ENCODE measurements around the gene RGS11. TPM values are rescaled to one million over a fixed set of nuclear protein-coding genes. Genes with fewer than 3 reads are reported as not detected.

Gene RGS11
- total RNA-seq = 1.7 and 2.9 TPM in 2 replicates

DNA sequence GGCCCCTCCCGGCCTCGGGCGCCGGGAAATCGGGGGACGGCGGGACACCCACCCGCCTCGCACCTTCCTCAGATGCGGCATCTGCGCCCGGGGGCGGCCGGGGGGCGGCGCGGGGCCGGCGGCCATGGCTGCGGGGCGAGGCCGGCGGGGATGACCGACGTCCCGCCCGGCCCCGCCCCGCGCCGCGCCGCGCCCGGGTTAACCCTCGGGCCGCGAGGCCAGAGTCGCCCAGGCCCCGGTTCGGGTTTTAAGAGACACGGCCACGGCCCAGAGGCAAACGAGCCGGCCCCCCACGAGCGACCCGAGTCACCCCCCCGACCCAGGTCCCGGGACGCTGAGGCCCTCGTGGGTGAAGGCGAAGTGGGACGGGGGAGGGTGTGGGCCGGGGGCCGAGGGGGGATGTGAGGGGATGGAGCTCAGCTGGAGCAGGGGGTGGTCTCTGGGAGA is at the start of gene RGS11:
Gene RGS11 (minus strand): TSS at position 159 of the 447 bp plus-strand sequence. CDS start 33 bp downstream, at position 126.

DNA sequence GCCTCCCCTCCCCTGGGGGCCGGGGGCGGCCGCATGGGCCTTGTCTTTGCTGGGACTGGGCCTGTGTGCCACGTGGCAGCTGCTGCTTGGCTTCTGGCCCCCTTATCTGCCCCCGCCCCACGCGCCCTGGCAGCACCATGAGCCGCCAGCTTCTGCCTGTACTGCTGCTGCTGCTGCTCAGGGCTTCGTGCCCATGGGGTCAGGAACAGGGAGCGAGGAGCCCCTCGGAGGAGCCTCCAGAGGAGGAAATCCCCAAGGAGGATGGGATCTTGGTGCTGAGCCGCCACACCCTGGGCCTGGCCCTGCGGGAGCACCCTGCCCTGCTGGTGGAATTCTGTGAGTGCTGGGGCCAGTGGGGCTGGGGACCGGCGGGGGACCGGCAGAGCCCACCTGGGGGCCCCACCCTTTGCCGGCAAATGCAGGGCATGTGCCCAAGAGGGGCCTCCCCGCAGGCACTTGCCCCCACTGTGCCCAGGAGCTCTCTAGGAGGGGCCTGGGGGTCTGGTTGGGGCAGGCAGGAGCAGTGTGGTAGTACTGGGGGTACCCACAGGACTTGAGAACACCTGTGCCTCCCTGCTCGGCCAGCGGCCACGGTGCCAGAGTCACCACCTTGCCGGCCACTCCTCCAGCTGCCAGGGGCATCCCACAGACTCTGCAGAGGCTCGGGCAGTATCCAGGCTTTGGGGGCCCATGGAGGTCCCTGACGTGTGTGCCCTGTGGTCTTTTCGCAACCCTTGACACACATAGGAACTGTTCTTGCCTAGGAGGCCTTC is 7.5 kb upstream of the RGS11 start, which contains the start of gene PDIA2:
Gene PDIA2 (plus strand): TSS at position 132 of the 773 bp plus-strand sequence. CDS start 6 bp downstream, at position 138.

DNA sequence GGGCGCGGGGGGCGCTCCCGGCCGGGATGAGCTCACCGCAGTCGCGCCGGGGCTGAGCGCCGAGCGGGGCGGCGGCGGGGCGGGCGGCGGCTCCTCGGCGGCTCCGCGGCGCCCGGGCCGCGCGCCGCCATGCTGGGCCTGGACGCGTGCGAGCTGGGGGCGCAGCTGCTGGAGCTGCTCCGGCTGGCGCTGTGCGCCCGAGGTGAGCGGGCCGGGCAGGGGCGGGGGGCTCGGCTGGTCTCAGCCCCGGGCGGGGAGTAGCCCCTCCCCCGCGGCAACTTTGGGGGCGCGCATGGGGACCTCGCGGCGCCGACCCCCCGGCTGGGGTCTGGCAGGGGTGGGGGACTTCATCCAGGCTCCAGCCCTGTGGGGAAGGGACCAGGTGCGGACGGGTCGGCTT is 4.8 kb upstream of the RGS11 start, which contains the start of gene ARHGDIG:
Gene ARHGDIG (plus strand): TSS at position 40 of the 400 bp plus-strand sequence. CDS start 90 bp downstream, at position 130.

DNA sequence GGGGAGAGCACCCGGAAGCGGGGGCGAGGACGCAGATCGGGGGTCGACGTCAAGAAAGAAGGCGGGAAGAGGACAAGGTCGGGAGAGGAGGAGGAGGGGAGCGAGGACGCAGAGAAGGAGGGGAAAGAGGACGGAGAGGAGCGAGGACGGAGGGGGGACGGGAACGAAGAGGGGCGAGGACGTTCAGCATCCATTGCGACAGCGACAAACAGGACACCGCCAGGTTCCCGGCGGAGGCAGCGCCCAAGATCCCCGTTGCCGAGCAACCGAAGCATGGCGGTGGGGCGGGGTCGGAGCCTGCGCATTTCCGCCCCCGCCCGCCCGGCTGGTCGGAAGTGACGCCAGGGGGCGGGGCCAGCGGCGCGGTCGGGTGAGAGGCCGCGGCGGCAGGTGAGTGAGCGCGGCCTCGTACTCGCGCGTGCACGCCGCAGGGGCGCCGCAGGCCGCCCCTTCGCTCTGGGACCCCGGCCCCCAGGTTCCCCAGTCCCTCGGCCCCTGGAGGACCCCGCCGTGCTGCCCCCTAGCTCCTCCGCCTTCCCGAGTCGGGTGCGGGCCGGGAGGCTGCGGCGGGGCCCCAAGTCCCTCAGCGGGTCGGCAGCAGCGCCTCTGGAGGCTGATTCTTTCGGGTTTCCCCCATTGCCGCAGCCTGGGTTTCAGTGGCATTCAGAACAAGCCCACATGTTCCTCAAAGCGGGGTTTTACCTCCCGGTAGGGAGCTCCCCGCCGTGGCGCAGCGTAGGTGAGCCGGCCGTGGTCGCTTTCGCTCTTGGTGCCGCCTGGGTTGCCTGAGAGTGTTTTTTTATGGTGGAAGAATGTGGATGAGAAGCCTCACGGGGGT is 41.1 kb downstream of the RGS11 start, which contains the start of gene FAM234A:
Gene FAM234A (plus strand): TSS at position 354 of the 838 bp plus-strand sequence. CDS start 19,593 bp downstream, outside the sequence.

DNA sequence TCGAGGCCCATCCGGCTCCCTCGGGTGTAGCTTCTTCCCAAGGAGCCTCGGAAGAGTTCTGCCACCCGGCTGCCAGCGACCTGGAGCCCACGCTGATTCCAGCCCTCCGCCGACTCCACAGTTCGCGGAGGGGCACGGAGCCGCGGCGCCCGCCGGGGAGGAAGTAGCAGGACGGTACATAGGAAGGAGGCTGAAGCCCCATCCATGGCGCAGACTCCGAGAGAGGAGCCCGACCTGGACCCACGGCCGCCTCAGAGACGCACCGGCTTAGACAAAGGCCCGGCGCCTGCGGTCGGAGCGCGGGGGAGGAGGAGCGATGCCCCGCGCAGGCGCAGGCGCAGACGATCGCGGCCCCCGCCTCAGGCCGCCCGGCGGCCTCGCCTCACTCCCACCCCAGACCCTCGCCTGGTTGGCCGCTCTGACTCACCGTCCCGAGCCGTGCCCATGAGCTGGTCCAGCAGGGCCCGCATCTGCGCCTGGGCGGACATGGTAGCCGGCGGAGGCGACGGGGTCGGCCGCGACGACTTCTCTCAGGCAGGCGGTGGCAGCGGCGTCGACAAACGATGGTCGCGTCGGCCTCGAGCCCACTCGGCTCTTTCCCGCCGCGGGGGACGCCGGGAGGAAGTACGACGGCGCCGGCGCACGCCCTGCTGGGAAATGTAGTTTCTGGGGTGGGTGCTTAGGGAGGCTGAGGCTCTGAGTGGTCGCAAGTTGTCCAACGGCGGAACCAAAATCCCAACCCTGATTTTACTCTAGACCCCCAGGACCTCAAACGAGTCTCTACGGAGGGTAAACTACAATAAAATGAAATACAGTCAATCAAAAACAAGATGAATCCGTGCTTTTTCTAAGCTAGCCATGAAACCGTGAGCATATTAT is 46.7 kb downstream of the RGS11 start, which contains the start of gene LUC7L:
Gene LUC7L (minus strand): TSS at position 598 of the 879 bp plus-strand sequence. CDS start 110 bp downstream, at position 488.

Other genes starting within 250 kb of the RGS11 start
- 2.5 and 2.7 TPM in 2 replicates for gene POLR3K, start 222.3 kb downstream of the RGS11 start, total RNA-seq
- 16.4 and 20.7 TPM in 2 replicates for gene SNRNP25, start 222.1 kb downstream of the RGS11 start, total RNA-seq
- 37.0 and 38.4 TPM in 2 replicates for gene RHBDF1, start 203.3 kb downstream of the RGS11 start, total RNA-seq
- gene MPG, start 197.7 kb downstream of the RGS11 start, total RNA-seq = 126 and 134 TPM in 2 replicates
- 22.5 and 29.2 TPM in 2 replicates for gene NPRL3, start 137.3 kb downstream of the RGS11 start, total RNA-seq
- gene HBZ, start 123.3 kb downstream of the RGS11 start, total RNA-seq = not detected in 2 replicates
- not detected in 2 replicates for gene HBM, start 110.0 kb downstream of the RGS11 start, total RNA-seq
- gene HBA2, start 103.1 kb downstream of the RGS11 start, total RNA-seq = 4.3 TPM in 1 of 2 replicates, not detected in the other
- 11.8 TPM in 1 of 2 replicates, not detected in the other for gene HBA1, start 99.3 kb downstream of the RGS11 start, total RNA-seq
- gene HBQ1, start 95.5 kb downstream of the RGS11 start, total RNA-seq = 4.1 TPM in 1 of 2 replicates, not detected in the other
- 22.5 and 26.6 TPM in 2 replicates for gene LUC7L, start 46.5 kb downstream of the RGS11 start, total RNA-seq
- 87.7 and 105 TPM in 2 replicates for gene FAM234A, start 41.1 kb downstream of the RGS11 start, total RNA-seq
- 0.78 TPM in 1 of 2 replicates, not detected in the other for gene ARHGDIG, start 4.6 kb upstream of the RGS11 start, total RNA-seq
- 0.94 TPM in 1 of 2 replicates, not detected in the other for gene PDIA2, start 7.2 kb upstream of the RGS11 start, total RNA-seq
- gene AXIN1, start 76.8 kb upstream of the RGS11 start, total RNA-seq = 19.0 and 20.7 TPM in 2 replicates
- gene MRPL28, start 94.6 kb upstream of the RGS11 start, total RNA-seq = 55.9 and 64.4 TPM in 2 replicates
- gene PGAP6, start 106.0 kb upstream of the RGS11 start, total RNA-seq = 28.3 and 44.1 TPM in 2 replicates
- 88.8 and 105 TPM in 2 replicates for gene NME4, start 121.3 kb upstream of the RGS11 start, total RNA-seq
- 15.5 and 19.2 TPM in 2 replicates for gene DECR2, start 125.9 kb upstream of the RGS11 start, total RNA-seq
- gene RAB11FIP3, start 149.7 kb upstream of the RGS11 start, total RNA-seq = 29.1 and 32.8 TPM in 2 replicates